GM19238 (cell line): ENCODE data around the gene FZD2.

Source experiments
- DNase-seq: peaks from one replicate; pipeline ENCODE4 v3.0.0; 2011; ENCODE audit warnings: low spot score; ENCODE audit not compliant: insufficient read length

FZD2 gene

GRCh38 chr17:44606658-44607057, 49.4 kb downstream of the FZD2 start:
- no peak for DNase-seq

- no peak for DNase-seq
Measured at GRCh38 chr17:44607836-44608690, 50.8 kb downstream of the FZD2 start.

- no peak for DNase-seq
Measured at GRCh38 chr17:44608727-44609435, 51.6 kb downstream of the FZD2 start.

GRCh38 chr17:44610331-44610730, 53.0 kb downstream of the FZD2 start:
- DNase-seq: no peak
